H1 (cell line): ENCODE measurements around the gene ABL2.

Source experiments
- CTCF ChIP-seq, 3 experiments: IDR thresholded peaks; 1 replicate in 2 of 3; 2 replicates in 1 of 3; pipeline versions ENCODE4 v1.5.1 to v1.6.1; 2011; ENCODE audit warnings: low read length in 3 of 3, mild to moderate bottlenecking in 3 of 3, inconsistent platforms in 2 of 3, low read depth in 1 of 3, moderate library complexity in 1 of 3; ENCODE audit not compliant: insufficient read depth in 1 of 3; ENCODE audit errors: control extremely low read depth in 1 of 3
- RFX5 ChIP-seq: IDR thresholded peaks from 2 replicates; pipeline ENCODE4 v1.6.1; 2011; ENCODE audit warnings: low read depth, low read length, improper control_type of control experiment, borderline replicate concordance
- SP1 ChIP-seq: IDR thresholded peaks from 2 replicates; pipeline ENCODE4 v1.6.1; 2011; ENCODE audit warnings: low read depth, low read length
- ZNF274 ChIP-seq: IDR thresholded peaks from 2 replicates; pipeline ENCODE4 v1.7.0; 2012; ENCODE audit warnings: low read length, borderline replicate concordance; ENCODE audit errors: extremely low read depth

GRCh38 chr1:179108644-179109043 lies 120.8 kb downstream of the ABL2 start:
- TF ChIP-seq SP1 = no peak
- no peak for TF ChIP-seq CTCF (IDR thresholded peaks at IDR 0.05; ENCODE audit: control extremely low read depth in 1 of 3, insufficient read depth in 1 of 3, low read depth in 1 of 3, low read length in 3 of 3)
- TF ChIP-seq ZNF274 = no peak
- TF ChIP-seq RFX5 = no peak
